GM12891 (cell line): ENCODE data around the gene UBAP1.
"Not testable (repeated sequence)": the region's sequence is repeated elsewhere in the genome, so short reads cannot be mapped to it uniquely, and the experiment has no call there.

Source experiments
- DNase-seq: peaks from one replicate; pipeline ENCODE4 v3.0.0; 2011; ENCODE audit warnings: low spot score; ENCODE audit not compliant: insufficient read length
- FAIRE-seq: peaks from 2 replicates; lab custom pipeline; 2011; peaks lifted over from hg19 to GRCh38; lab: Jason Lieb, UNC
- PAX5 ChIP-seq: IDR thresholded peaks from 2 replicates; pipeline ENCODE4 v1.6.1; 2011; ENCODE audit warnings: low read length, moderate library complexity, mild to moderate bottlenecking; ENCODE audit not compliant: insufficient read depth, severe bottlenecking
- POLR2AphosphoS5 ChIP-seq: IDR thresholded peaks from 2 replicates; pipeline ENCODE4 v1.6.1; 2011; ENCODE audit warnings: low read depth, low read length, control low read depth
- SPI1 ChIP-seq: IDR thresholded peaks from 2 replicates; pipeline ENCODE4 v1.6.1; 2011; ENCODE audit warnings: low read depth, low read length, control low read depth
- TAF1 ChIP-seq: IDR thresholded peaks from 2 replicates; pipeline ENCODE4 v1.6.1; 2011; ENCODE audit warnings: low read depth, low read length, control low read depth

UBAP1 gene

DNA sequence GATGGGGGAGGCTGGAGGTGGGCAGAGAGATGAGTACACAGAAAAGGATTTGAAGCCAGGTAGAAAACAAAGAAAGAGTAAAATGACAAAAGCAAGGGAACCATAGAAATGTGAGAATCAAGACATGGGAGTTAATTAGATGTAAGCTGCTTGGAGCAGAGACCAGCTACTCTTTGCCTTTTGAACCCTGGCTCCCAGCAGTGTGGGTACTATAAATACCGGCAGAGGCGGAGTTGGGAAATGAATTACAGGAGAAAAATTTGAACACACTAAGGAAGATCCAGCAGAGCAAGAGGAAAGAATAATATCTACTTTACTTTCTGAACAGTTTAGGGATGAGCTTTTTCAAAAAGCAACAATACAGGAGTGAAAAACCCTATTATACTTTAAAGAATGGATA is 113.7 kb downstream of the UBAP1 start:
- no peak for FAIRE-seq
- DNase-seq, result no peak
- no peak for TF ChIP-seq TAF1
- TF ChIP-seq POLR2AphosphoS5, result no peak
- TF ChIP-seq PAX5, result no peak
- no peak for TF ChIP-seq SPI1

DNA sequence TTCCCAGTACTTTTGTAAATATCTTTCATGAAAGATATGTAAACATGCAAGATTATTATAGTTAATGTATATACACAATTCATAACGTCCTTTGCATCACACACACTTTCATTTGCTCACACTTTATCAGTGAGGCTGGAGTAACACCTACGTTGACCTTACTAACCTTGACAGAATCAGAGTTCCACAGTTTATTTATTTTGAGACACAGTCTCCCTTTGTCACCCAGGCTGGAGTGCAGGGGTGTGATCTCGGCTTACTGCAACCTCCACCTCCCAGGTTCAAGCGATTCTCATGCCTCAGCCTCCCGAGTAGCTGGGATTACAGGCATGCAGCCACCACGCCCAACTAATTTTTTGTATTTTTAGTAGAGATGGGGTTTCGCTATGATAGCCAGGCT is 122.2 kb downstream of the UBAP1 start:
- not testable (repeated sequence) for FAIRE-seq, DNase-seq
